GM23338 (cell line): ENCODE results near the gene PPP2R5C.

Source experiments
- CREB1 ChIP-seq: fragments of 250-450 bp; sonication (Bioruptor Pico); IDR thresholded peaks from 2 replicates; pipeline ENCODE4 v1.5.0; 2020; ENCODE audit warnings: low read depth, mild to moderate bottlenecking, moderate library complexity
- CTCF ChIP-seq, 2 experiments: fragments of 200-600 bp in 1 of 2; sonication (generic) in 1 of 2; conservative IDR thresholded peaks; 2 replicates each; pipeline versions ENCODE4 v1.5.1 to v1.6.1; 2016 to 2017; ENCODE audit warnings: antibody characterized with exemption in 2 of 2, low read depth in 2 of 2, mild to moderate bottlenecking in 2 of 2, moderate library complexity in 1 of 2
- JUNB ChIP-seq: IDR thresholded peaks from one replicate; pipeline ENCODE4 v1.6.1; 2016; ENCODE audit warnings: antibody characterized with exemption; ENCODE audit not compliant: unreplicated experiment
- POLR2AphosphoS5 ChIP-seq: IDR thresholded peaks from 2 replicates; pipeline ENCODE4 v1.6.1; 2016; ENCODE audit warnings: antibody characterized with exemption, low read depth

- TF ChIP-seq CTCF (conservative IDR thresholded peaks at IDR 0.05; ENCODE audit: low read depth in 2 of 2) (no peak), CREB1 (CRISPR knock-in tag) (no peak), JUNB (no peak), POLR2AphosphoS5 (no peak)
These were observed 94.4 kb downstream of the PPP2R5C start for GRCh38 chr14:101855958-101856357.
